T-cell (primary cell): Measurements from ENCODE around the gene AKAP8. TPM values are rescaled to one million over a fixed set of nuclear protein-coding genes. Genes with fewer than 3 reads are reported as not detected.
A peak's percentile ranks its signal among the peaks of the same experiment; 100 is the strongest.
"Not testable (repeated sequence)": the region's sequence is repeated elsewhere in the genome, so short reads cannot be mapped to it uniquely, and the experiment has no call there.

Experiments
- ATAC-seq, 4 experiments: fragments of 200-7000 bp in 3 of 4; fragments of 150-1000 bp in 1 of 4; cut with Tn5 transposase; replicated peaks in 1 of 4; 1 replicate in 3 of 4; 2 replicates in 1 of 4; pipeline ENCODE4 v1.10.0; 2021; ENCODE audit warnings: moderate library complexity in 3 of 4, mild to moderate bottlenecking in 2 of 4, moderate number of reproducible peaks in 1 of 4
- CTCF ChIA-PET, 2 donors: fragments of 300-600 bp; sonication (Branson Sonifier 250); formaldehyde crosslinking; loops; one replicate each; lab custom pipeline; 2022; ENCODE audit warnings: antibody characterized with exemption in 2 of 2; lab: Charles Lee
- POLR2A ChIA-PET, 2 donors: fragments of 300-600 bp; sonication (Branson Sonifier 250); formaldehyde crosslinking; loops; one replicate each; lab custom pipeline; 2022; ENCODE audit warnings: antibody characterized with exemption in 2 of 2; lab: Charles Lee
- DNase-seq, 35 experiments: peaks; one replicate each; pipeline versions ENCODE4 v3.0.0 to v3.0.0-alpha.2; 2013 to 2023
- H3K27ac ChIP-seq: one replicate; pipeline ENCODE4 v1.5.1; 2013; ENCODE audit warnings: low read length
- H3K27me3 ChIP-seq, 2 experiments: replicated peaks in 1 of 2; 1 replicate in 1 of 2; 2 replicates in 1 of 2; pipeline versions ENCODE4 v1.6.1 to v1.7.0; 2013; ENCODE audit warnings: low read length in 1 of 2, mixed read lengths in 1 of 2; ENCODE audit not compliant: control insufficient read depth in 2 of 2, insufficient read depth in 2 of 2; ENCODE audit errors: extremely low read depth in 1 of 2
- H3K36me3 ChIP-seq, 2 donors: 1 replicate in 1 of 2; 2 replicates in 1 of 2; pipeline versions ENCODE4 v1.6.1 to v1.7.0; 2013; ENCODE audit warnings: low read length in 1 of 2; ENCODE audit not compliant: control insufficient read depth in 2 of 2, insufficient read depth in 1 of 2; ENCODE audit errors: extremely low read depth in 1 of 2
- H3K4me1 ChIP-seq, 2 experiments: 1 replicate in 1 of 2; 2 replicates in 1 of 2; pipeline versions ENCODE4 v1.6.1 to v1.7.0; 2013; ENCODE audit warnings: low read length in 2 of 2, mixed read lengths in 1 of 2; ENCODE audit not compliant: insufficient read depth in 2 of 2, control insufficient read depth in 1 of 2; ENCODE audit errors: extremely low read depth in 1 of 2
- H3K4me3 ChIP-seq, 2 donors: 1 replicate in 1 of 2; 2 replicates in 1 of 2; pipeline versions ENCODE4 v1.5.1 to v1.7.0; 2013; ENCODE audit warnings: mild to moderate bottlenecking in 2 of 2, low read length in 1 of 2, moderate library complexity in 1 of 2; ENCODE audit not compliant: control insufficient read depth in 1 of 2; ENCODE audit errors: extremely low read depth in 1 of 2
- H3K9me3 ChIP-seq: 2 replicates; pipeline ENCODE4 v1.7.0; 2013
- H3K27ac Mint-ChIP-seq, 2 donors: one replicate each; pipeline ENCODE4 v1.8.0; 2020 to 2021; ENCODE audit warnings: mild to moderate bottlenecking in 2 of 2, mixed read lengths in 2 of 2
- H3K27me3 Mint-ChIP-seq, 2 donors: one replicate each; pipeline ENCODE4 v1.8.0; 2021 to 2022; ENCODE audit warnings: mixed read lengths in 2 of 2
- H3K36me3 Mint-ChIP-seq: one replicate; pipeline ENCODE4 v1.8.0; 2021; ENCODE audit warnings: mixed read lengths
- H3K4me1 Mint-ChIP-seq, 3 donors: one replicate each; pipeline ENCODE4 v1.8.0; 2020 to 2022; ENCODE audit warnings: mixed read lengths in 3 of 3, mild to moderate bottlenecking in 1 of 3
- H3K4me3 Mint-ChIP-seq, 3 donors: one replicate each; pipeline ENCODE4 v1.8.0; 2020 to 2022; ENCODE audit warnings: mild to moderate bottlenecking in 3 of 3, mixed read lengths in 3 of 3, moderate library complexity in 3 of 3
- H3K9me3 Mint-ChIP-seq, 3 donors: one replicate each; pipeline ENCODE4 v1.8.0; 2020 to 2022; ENCODE audit warnings: mixed read lengths in 3 of 3
- WGBS: methylation state at CpG from one replicate; pipeline ENCODE4 v1.1.5; 2013; ENCODE audit warnings: missing lambda C conversion rate; ENCODE audit not compliant: insufficient coverage; 5-methylcytosine and 5-hydroxymethylcytosine counted together
- total RNA-seq, 35 experiments: library from RNA in 6 of 35; stranded (reverse) in 6 of 35; fragments of 120-200 nt in 1 of 35; gene quantifications; one replicate each; pipeline versions ENCODE4 v1.2.1 to v1.2.4 and lab custom pipeline; 2013 to 2026

The AKAP8 gene
- total RNA-seq, 5 donors from 2014 or later (not counting 1 experiment from before 2014, with no cell fraction given): 75.8 to 90.3 (median 86.7) TPM

- ATAC-seq (no peak), DNase-seq (no peak)
- ChIA-PET CTCF (no interaction called here), POLR2A (interaction anchor here (0.6 to 0.7 kb wide), 4 partner anchors 25 to 107 kb away, joined by 3 to 5 read pairs (median 4); no protein-coding TSS in a partner anchor)
- WGBS: 90% methylated on average over 3 of the region's 3 CpGs
- Histone ChIP-seq H3K27me3 (no peaks in the 10 kb centered on the region), H3K36me3 (peaks cover 17 to 68% of the 10 kb centered on the region in 2 donors), H3K9me3 (no peaks in the 10 kb centered on the region), H3K4me3 (no peak overlapping the region), H3K27ac (no peak overlapping the region), H3K4me1 (peaks cover 0 to 10% of the 10 kb centered on the region in 2 experiments)
- Mint-ChIP-seq H3K4me3 (no peak overlapping the region), H3K36me3 (peaks cover 54% of the 10 kb centered on the region), H3K27me3 (no peaks in the 10 kb centered on the region), H3K4me1 (peaks cover 0 to 5% (median 2%) of the 10 kb centered on the region in 3 donors), H3K27ac (no peak overlapping the region), H3K9me3 (no peaks in the 10 kb centered on the region)
Observed at GRCh38 chr19:15358918-15359317, 20.7 kb downstream of the AKAP8 start.

- no peak overlapping the region for H3K4me3 Mint-ChIP-seq
- ChIA-PET POLR2A (interaction anchor here (0.6 to 0.7 kb wide), 4 partner anchors 13 to 61 kb away, joined by 3 to 9 read pairs (median 4); partner anchors contain the start of gene AKAP8L (in 1 of the 2)), CTCF (interaction anchor here in 1 of 2 donors (0.7 kb wide), 1 partner anchor 107 kb away, joined by 3 read pairs; no protein-coding TSS in a partner anchor)
- no peak overlapping the region for H3K4me3 ChIP-seq
- WGBS: no CpG with 5 or more reads among the region's 4 CpGs
- H3K36me3 Mint-ChIP-seq: peaks cover 52% of the 10 kb centered on the region
- DNase-seq: no peak
- H3K27ac ChIP-seq: no peak overlapping the region
- no peak for ATAC-seq
- peaks cover 0 to 10% of the 10 kb centered on the region in 2 experiments for H3K4me1 ChIP-seq
- H3K27ac Mint-ChIP-seq: no peak overlapping the region
- no peaks in the 10 kb centered on the region for H3K27me3 ChIP-seq
- H3K9me3 ChIP-seq: no peaks in the 10 kb centered on the region
- peaks cover 17 to 72% of the 10 kb centered on the region in 2 donors for H3K36me3 ChIP-seq
- no peaks in the 10 kb centered on the region for H3K27me3 Mint-ChIP-seq
- H3K9me3 Mint-ChIP-seq: no peaks in the 10 kb centered on the region
- H3K4me1 Mint-ChIP-seq: peaks cover 0 to 5% (median 2%) of the 10 kb centered on the region in 3 donors
Observed at GRCh38 chr19:15357906-15358305, 21.7 kb downstream of the AKAP8 start.

GRCh38 chr19:15354566-15355296, 24.9 kb downstream of the AKAP8 start:
- 97% methylated on average over 23 of the region's 27 CpGs for WGBS
- H3K27ac Mint-ChIP-seq: no peak overlapping the region

GRCh38 chr19:15353908-15354307, 25.7 kb downstream of the AKAP8 start:
- peaks cover 10 to 44% of the 10 kb centered on the region in 2 donors for H3K36me3 ChIP-seq
- H3K9me3 ChIP-seq: no peaks in the 10 kb centered on the region
- CTCF ChIA-PET: interaction anchor here in 1 of 2 donors (0.7 kb wide), 1 partner anchor 66 kb away, joined by 5 read pairs; no protein-coding TSS in a partner anchor
- Mint-ChIP-seq H3K36me3 (peaks cover 36% of the 10 kb centered on the region), H3K27me3 (no peaks in the 10 kb centered on the region), H3K4me3 (no peak overlapping the region), H3K9me3 (no peaks in the 10 kb centered on the region), H3K4me1 (no peaks in the 10 kb centered on the region), H3K27ac (no peak overlapping the region)
- 100% methylated on average over 1 of the region's 4 CpGs for WGBS
- POLR2A ChIA-PET: no interaction called here
- DNase-seq: no peak
- H3K27ac ChIP-seq: no peak overlapping the region
- no peaks in the 10 kb centered on the region for H3K4me1 ChIP-seq
- no peak for ATAC-seq
- no peaks in the 10 kb centered on the region for H3K27me3 ChIP-seq
- H3K4me3 ChIP-seq: no peak overlapping the region

More at GRCh38 chr19:15354566-15355296, 24.9 kb downstream of the AKAP8 start:
- no peaks in the 10 kb centered on the region for H3K9me3 ChIP-seq
- H3K27me3 ChIP-seq: no peaks in the 10 kb centered on the region
- no peak for DNase-seq
- Mint-ChIP-seq H3K36me3 (peaks cover 41% of the 10 kb centered on the region), H3K4me1 (no peaks in the 10 kb centered on the region), H3K9me3 (no peaks in the 10 kb centered on the region), H3K27me3 (no peaks in the 10 kb centered on the region), H3K4me3 (no peak overlapping the region)
- H3K27ac ChIP-seq: no peak overlapping the region
- no peak for ATAC-seq
- peaks cover 10 to 51% of the 10 kb centered on the region in 2 donors for H3K36me3 ChIP-seq
- CTCF ChIA-PET: interaction anchor here in 1 of 2 donors (0.5 kb wide), 1 partner anchor 200 kb away, joined by 13 read pairs; no protein-coding TSS in a partner anchor
- POLR2A ChIA-PET: interaction anchor here in 1 of 2 donors (0.5 kb wide), 1 partner anchor 56 kb away, joined by 6 read pairs; no protein-coding TSS in a partner anchor
- H3K4me3 ChIP-seq: no peak overlapping the region
- no peaks in the 10 kb centered on the region for H3K4me1 ChIP-seq

- H3K4me3 ChIP-seq, H3K4me1 Mint-ChIP-seq, H3K27me3 Mint-ChIP-seq, CTCF ChIA-PET, H3K9me3 ChIP-seq, H3K4me3 Mint-ChIP-seq, POLR2A ChIA-PET, H3K27me3 ChIP-seq, H3K9me3 Mint-ChIP-seq, DNase-seq, H3K4me1 ChIP-seq, H3K27ac Mint-ChIP-seq, H3K27ac ChIP-seq: not testable (repeated sequence)
- 82% methylated on average over 6 of the region's 8 CpGs for WGBS
- peak in 1 of 4 experiments; percentile 21 for ATAC-seq
- H3K36me3 Mint-ChIP-seq: peaks cover 24% of the 10 kb centered on the region
- H3K36me3 ChIP-seq: peaks cover 4 to 30% of the 10 kb centered on the region in 2 donors
Observed at GRCh38 chr19:15352535-15352934, 27.1 kb downstream of the AKAP8 start.

GRCh38 chr19:15341328-15341727, 38.3 kb downstream of the AKAP8 start:
- not testable (repeated sequence) for H3K4me3 ChIP-seq, H3K4me1 Mint-ChIP-seq, ATAC-seq, DNase-seq, H3K36me3 Mint-ChIP-seq, H3K4me1 ChIP-seq, H3K9me3 ChIP-seq, H3K4me3 Mint-ChIP-seq, H3K27ac ChIP-seq, H3K27me3 Mint-ChIP-seq, H3K27ac Mint-ChIP-seq, H3K27me3 ChIP-seq, H3K36me3 ChIP-seq, H3K9me3 Mint-ChIP-seq
- ChIA-PET CTCF (interaction anchor here in 1 of 2 donors (0.6 kb wide), 1 partner anchor 121 kb away, joined by 4 read pairs; no protein-coding TSS in a partner anchor), POLR2A (interaction anchor here in 1 of 2 donors (0.7 kb wide), 1 partner anchor 80 kb away, joined by 5 read pairs; no protein-coding TSS in a partner anchor)
- no CpG with 5 or more reads among the region's 11 CpGs for WGBS
